HG03135 (cell line): ENCODE results near the gene MPDZ.

Source experiments
- ATAC-seq: cut with Tn5 transposase; IDR thresholded peaks from one replicate; pipeline ENCODE4 v1.9.1; 2021; ENCODE audit warnings: mild to moderate bottlenecking, moderate library complexity; ENCODE audit not compliant: unreplicated experiment

MPDZ gene

DNA sequence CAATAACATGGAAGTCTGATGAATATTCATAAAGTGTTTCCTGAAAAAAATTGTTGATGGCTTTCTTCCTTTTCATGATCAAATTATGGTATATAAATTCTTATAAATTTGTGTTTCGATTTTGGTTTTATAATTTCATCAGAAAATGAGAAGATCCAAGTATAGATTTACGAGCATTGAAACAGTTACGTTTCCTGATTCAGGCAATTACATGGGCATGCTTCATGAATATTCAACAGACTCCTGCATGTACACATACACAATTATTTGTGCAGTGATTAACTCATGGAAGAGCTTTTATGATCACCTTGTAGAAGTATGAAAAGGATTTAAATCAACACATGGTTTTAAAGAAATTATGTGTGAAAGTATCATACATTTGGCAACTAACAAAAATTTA, 136.7 kb downstream of the MPDZ start:
- ATAC-seq: no peak

DNA sequence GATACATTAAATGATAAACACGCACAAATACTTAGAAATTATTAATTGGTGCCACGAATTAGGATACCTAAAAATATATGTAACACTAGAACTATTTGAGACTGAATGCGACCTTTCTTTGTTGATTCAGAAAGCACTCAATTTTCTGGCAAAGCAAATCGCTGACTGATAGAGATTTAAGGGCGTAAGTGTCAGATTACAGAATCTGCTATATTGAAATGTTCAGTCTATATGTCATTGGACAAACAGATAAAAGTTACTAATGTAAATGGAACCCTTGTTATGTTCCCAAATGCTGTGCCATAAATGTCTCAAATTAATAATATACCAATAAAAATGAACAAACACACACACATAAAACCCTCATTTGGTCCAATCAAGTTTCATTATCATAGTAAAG, 137.9 kb downstream of the MPDZ start:
- ATAC-seq: no peak

DNA sequence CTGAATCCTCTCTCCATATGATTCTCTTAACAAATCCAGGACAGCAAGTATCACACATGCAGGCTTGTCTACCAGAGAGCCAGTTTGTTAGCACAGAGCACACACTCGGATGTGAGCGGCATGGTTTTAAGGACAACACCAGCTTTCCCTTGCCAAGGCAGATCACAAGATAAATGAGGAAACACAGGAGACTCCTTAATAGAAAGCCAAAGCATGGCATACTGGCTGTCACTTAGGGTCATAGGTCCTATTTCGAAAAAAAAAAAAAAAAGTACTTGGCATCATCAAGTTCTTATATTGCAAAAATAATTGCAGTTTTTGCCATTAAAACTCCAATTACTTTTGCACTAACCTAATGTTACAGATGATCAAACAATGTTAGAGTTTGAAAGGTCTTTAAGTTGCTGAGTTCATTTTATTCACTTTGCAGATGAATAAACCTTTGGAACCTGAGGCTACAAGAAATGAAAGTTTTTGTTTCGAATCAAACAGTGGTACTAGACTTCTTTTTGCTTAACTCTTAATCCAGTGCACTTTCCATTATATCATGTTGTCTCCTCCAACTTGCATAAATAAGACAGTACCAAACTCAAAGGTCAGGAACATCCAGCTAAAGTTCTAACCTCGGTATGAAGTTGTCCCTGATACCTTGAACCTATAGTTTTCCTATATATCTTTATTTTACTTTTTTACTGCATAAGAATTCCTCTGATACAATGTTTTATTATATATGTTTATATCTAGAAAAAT, 138.5 kb downstream of the MPDZ start:
- no peak for ATAC-seq

DNA sequence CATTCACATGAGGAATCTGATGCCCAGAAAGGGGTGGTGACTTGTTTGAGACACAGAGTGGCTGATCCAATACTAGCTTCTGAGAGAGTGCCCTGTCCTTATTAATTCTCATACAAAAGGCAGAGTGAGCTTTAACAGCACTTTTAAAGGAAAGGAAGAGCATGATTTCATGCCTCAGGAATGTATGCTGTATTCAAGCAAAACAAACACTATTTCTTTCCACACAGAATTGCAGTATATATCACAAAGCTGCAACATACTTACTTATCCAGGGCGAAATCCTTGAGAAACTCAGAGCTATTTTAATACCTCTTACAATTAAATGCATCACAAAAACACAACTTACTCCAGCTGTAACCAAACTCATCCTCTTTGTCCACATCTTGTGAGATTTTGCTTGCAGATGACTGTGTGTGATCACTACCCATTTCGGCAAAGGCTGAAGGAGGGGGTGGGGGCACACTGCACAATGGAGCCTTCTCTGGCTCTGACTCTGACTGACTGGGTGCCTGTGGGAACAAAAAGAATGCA, 139.8 kb downstream of the MPDZ start:
- ATAC-seq: no peak

DNA sequence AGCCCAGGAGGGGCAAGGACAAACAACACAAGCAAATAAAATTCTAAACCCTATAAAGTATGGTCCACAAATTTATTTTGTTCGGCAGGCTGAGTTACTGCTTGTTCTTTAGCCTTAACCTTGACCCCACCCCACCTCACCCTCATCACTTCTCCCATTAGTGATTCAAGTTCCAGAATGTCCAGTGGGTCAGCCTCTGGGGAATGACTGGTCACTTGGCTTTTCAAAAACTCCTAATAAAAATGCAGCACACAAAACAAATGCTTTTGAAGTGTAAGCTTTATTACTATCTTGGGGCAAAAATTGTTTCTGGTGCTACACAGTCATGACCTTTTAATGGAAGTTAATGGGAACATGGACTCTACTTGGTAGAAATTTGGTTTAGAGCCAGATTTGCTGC, 142.1 kb downstream of the MPDZ start:
- no peak for ATAC-seq

DNA sequence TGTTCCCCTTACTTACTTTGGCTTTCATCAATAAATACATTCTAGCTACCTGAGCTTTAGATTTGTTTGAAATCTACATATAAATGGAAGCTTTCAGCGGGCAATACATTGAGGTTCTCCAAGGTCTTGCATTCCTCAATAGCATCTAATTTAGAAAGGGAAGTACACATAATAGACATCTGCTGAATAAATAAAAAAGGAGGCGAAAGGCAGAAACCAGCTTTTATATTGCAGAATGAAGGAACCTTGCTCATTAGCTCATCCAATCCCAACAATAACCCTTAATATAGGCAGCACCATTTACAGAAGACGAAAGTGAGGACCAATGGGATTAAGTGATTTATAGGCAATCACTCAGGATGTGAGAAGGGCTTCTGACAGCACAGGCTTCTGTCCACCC, 147.5 kb downstream of the MPDZ start:
- no peak for ATAC-seq

DNA sequence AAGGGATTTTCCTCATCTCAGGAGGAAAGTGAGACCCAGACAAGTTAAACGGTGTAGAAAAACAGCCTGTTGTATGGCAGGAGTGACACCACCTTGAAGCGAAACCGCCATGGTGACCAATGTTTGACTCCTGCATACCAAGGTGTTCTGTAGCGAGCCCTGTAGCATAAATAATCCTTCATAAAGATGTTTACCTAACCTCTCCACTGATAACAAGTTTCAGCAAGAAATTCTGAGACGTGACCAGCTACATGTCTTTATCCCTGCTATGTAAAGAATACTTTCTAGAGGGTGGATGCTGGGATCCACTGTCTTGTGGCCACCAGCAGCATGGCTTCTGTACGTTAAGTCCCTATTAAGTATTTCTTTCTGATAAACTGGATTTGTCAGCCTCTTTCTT, 148.1 kb downstream of the MPDZ start:
- ATAC-seq: no peak

DNA sequence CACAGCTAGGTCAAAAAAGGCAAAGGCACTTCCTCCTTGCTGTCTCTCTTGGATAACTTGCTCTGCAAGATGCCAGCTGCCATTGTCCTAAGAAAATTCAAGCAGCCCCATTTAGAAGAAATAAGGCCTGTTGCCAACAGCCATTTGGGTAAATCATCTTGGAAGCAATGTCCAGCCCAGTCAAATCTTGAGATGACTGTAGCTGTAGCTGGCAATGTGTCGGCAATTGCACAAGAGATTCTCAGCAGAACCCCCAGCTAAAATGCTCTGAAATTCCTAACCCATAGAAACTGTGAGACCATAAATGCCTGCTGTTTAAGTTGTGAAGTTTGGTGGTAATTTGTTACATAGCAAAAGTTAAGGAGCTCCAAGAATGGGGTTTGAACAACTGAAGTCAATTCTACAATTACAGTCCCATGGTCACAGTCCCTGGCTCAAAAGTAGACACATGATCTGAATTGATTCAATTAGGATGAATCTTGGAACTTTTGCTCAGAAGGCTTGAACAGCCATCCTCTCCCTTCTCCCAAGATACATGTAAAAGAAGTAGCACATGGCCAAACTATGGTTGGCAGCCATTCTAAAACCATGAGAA, 151.1 kb downstream of the MPDZ start:
- ATAC-seq: no peak

DNA sequence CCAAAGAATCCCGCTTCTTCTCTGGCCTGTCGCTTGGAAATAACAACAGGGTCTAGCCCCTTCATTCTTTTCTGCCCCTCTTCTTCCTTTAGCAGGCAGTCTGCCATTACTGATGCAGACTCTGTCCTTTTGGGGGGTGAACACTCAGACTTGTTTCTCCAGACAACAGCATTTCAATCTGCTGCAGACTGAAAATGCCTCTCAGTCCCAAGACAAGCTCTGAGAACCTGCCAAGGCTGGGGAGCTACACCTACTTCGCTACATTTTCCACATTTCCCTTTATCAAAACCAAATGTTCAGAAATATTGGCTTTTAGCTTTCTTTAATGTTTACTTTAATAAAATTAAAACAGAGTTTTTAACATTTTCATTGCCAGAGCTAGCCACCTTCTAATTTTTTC, 152.4 kb downstream of the MPDZ start:
- ATAC-seq: no peak

DNA sequence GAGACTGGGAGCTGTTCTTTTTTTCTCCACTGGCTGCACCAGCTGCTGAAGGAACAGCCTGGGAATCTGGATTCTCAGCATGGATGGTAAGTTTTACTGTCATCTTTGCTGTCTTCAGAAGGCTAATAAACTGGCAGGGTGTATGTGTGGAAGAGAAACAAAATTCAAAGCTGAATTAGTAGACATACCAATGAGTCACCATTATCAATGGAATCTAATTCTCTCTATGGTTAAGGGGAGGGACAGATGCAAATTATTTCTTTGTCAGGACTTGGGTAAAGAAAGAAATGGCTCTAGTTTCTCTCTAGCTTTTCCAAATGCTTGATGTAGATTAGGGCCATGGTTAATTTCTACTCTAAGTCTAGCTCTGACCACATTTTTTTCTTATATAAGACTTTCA, 154.2 kb downstream of the MPDZ start:
- no peak for ATAC-seq

DNA sequence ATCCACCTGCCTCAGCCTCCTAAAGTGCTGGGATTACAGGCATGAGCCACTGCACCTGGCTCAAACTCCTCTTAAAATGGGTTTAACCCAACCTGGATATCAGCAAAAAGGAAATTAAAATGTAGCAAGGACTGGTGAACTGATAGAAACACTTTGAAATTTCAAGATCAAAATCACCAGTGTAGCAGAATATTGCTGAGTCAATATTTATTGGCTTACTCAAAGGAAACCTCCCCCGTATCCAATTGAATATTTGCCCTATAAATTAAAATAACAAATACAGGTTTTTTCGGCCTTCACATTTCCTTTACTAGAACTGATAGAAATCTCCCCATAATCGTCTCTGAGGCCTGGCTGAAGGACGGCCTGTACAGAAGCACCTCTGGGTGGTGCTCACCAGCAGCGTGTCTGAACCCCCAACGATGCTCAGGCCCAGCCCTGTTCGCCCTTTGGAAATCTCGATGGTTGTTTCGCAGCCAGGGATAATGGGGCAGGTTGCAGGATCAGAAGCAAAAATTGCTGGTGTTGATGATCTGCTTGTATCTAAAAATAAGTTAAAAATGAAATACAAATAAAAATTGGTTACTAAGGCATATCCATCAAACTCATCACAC, 156.6 kb downstream of the MPDZ start:
- ATAC-seq: no peak

DNA sequence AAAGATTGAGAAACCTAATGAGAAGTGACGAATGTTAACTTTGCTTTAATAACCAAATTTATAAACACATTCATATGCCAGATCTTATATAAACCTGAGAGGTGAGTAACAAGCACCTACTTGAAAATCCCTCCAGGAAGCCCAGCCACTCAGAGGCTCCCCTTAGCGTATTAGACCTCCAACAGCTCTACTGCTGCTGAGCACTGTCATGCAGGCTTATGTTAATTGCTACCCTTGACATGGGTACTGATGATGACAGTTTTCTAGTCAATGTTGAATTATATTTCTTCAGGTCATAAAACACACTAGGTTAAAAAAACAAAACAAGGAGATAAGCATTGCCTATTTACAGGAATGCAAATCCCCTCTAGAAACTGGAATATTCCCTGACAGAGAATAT, 161.2 kb downstream of the MPDZ start:
- no peak for ATAC-seq

DNA sequence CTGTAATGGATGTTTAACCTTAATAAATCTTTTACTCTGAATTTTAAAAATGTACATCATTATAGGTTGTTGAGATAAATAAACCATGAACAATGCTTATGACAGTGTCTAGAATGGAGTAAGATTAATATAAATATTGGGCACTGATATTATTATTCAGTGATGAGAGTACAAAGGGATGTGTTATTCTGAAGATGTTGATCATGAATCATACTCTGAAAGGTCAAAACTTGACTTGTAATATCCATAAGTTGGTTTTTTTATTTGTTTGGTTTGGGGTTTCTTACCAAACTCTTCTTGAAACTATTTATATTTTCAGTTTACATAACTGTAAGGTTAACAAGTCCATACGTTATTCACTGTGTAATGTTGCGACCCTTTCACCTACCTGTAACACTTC, 163.2 kb downstream of the MPDZ start:
- ATAC-seq: no peak

DNA sequence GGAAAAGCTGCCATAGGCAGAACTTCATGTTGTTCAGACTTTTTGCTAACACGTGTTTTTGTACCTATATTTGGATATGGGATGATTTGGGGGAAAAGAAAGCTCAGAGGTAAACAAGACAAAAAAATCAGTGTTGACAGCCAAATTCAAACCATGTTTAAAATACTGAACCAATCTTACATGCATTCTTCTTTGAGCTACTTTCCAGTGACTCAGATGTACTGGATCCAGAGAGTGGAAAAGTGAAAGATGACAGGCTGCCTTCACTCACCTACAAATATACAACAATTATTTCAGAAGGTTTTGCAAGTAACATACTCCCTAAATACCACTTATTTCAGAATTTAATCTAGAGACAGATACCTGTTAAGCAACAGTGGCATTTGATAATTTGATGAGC, 165.7 kb downstream of the MPDZ start:
- no peak for ATAC-seq

DNA sequence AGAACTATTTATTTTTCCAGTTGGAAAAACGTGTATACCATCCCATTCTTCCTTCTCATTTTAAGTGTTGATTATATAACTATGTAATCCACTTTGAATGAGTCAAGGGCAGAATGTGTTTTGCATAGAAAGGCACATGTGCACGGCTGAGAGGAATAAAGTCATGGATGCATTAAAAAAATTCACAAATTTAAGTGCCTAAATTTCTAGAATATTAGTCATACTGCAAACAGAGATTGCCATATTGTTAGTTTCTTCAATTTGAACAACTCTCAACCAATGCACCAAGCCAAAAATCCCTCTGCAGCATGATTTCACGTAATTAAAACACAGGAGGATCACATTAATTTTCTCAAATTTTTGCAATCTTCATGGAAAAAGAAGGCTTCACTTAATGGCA, 166.3 kb downstream of the MPDZ start:
- no peak for ATAC-seq

DNA sequence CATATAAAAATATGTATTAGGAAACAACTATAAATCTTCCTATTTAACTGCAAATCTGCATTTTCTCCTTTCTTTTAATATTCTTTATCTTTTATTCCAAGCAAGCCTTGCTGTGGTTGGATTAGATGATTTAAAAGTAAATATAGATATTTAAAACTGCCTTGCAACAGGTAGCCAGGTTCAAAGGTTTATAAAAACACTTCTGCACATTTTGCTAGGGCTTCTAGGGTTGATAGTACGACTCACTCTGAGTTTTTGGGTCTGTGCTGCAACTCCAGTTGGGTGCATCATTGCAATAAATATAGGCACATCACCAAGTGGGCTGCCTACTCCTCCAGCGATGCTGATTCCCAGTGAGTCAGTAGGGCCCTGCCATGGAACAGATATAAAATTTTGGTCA, 167.7 kb downstream of the MPDZ start:
- ATAC-seq: no peak

DNA sequence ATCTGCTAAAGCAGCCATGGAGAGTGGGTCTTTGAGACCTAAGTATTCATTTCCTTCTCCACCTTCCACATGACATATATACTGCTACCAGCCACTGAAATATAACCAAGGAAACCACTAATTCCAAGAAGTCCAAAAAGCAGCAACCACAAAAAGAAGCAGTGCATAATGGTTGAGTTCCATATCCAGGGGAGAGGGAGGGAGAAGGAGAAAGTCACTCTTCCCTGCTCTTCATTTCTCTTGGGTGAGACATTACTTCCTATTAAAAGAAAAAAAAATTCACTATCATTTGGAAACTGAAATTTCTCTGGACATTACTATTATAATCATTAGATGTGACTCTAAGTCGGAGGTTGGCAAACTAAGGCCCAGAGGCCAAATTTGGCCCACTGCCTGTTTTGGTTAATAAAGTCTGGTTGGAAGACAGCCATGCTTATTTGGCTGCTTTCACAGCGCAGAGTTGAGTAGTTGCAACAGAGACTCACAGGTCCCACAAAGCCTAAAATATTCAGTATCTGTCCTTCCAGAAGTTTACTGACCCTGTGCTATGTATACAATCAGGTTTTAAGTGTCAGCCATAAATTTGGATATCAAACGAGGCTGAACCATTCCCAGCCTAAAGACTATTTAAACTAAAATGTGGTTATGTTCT, 168.6 kb downstream of the MPDZ start:
- no peak for ATAC-seq

DNA sequence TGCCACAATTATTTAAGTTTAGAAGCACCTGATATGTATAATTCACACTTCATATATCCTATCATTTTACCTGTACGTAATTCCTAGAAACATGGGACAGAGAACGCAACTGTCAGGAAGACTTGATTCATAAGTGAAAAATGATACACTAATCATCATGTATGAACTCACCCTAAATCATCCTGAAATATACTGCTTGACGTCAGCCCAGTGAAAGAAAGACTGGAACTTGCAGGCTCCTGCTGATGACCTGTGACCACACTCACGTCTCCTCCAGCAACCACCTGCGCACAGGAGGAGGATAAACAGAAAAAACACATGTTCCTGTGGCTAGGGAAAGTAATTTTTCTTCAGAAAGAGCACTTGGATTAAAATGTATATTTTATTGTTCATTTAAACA, 169.7 kb downstream of the MPDZ start:
- ATAC-seq: no peak

DNA sequence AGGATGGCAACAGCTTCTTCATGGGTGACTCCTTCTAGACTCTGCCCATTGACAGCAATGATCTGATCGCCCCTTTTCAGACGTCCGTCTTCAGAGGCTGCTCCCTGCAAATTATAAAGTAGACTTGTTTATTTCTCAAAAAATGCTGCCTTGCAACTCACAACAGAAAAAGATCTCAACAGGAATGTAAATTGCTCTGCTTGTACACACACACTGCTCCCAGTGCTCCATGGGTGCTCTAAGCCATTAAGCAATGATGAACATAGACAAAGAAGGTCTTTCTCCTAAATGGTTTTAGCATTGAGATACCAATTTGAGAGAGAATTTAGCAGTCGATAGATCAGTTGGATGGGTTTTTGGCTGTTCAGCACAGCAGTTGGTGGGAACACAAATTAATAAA, 172.5 kb downstream of the MPDZ start:
- no peak for ATAC-seq

DNA sequence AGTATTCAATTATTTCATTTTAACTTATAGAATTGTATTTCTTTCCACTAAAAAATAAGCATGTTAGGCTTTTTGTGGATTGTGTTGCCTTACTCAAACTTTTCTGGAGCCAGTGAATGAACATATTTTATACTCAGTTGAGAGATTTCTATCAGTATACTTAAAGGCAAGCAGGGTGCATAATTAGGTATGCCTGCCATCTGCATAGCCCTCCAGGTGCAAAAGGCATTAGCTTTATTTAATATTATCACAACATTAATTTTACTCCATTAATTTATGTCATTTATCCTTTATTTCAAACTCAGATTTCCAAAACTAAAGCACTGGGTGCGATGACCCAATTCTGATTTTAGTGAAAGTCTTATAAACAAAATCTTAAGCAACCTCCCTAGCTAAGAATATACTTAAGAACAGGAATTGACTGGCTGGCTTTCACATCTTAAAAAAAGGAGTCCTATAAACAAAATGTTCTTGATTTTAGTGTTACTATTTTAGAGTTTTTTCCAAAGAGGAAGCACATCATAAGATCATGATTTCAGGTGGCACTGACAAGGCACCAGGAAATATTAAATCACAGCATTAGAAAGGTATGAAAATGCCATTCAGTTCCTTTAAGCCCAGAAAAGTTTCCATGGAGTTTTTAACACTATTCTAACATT, 178.4 kb downstream of the MPDZ start:
- ATAC-seq: no peak

DNA sequence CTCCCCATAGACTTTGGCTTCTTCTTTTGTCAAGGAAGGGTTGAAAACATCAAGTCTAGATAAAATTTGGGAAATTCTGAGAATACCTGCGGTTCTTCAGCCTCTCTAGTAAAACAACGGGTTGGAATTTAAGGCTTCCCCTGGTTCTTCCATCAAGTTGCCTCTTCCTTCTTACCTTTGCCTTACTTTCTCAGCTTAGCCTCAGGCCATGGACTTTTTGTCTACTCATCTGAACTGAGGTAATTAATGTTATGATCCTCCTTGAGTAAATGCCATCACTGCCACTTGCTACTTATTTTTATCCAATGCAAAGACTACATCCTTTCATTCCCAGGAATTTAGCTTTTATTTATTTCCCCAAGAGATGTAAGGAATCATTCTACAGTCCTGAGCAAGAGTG, 184.4 kb downstream of the MPDZ start:
- no peak for ATAC-seq
